ENCODE data around the gene MCCC1. TPM values are rescaled to one million over a fixed set of nuclear protein-coding genes. Genes with fewer than 3 reads are reported as not detected.

The MCCC1 gene
- polyA plus RNA-seq, 1 donor (not counting 4 experiments of a cell fraction or from before 2014, with no cell fraction given), result 11.7 TPM

- DNase-seq (ENCODE audit: low read depth, low spot score), result no peak
- H3K27me3 ChIP-seq (ENCODE audit: control insufficient read depth, extremely low read depth, insufficient read depth, low read length), result no peaks in the 10 kb centered on the region
- no peaks in the 10 kb centered on the region for H3K79me2 ChIP-seq (ENCODE audit: control insufficient read depth, insufficient read depth, low read length)
- no peak overlapping the region for H3K4me2 ChIP-seq (ENCODE audit: control insufficient read depth, extremely low read depth, insufficient read depth, low read depth, low read length)
- H3K36me3 ChIP-seq (ENCODE audit: control insufficient read depth in 2 of 2, extremely low read depth in 1 of 2, insufficient read depth in 2 of 2, low read length in 2 of 2), result peaks cover 10 to 11% of the 10 kb centered on the region in 2 experiments
- no peak for FAIRE-seq
- no peak overlapping the region for H2AFZ ChIP-seq (ENCODE audit: control insufficient read depth, low read length)
- no peak overlapping the region for H3K4me3 ChIP-seq (ENCODE audit: control insufficient read depth in 2 of 3, extremely low read depth in 1 of 3, insufficient read depth in 2 of 3, low read depth in 1 of 3, low read length in 3 of 3)
- no peaks in the 10 kb centered on the region for H3K4me1 ChIP-seq (ENCODE audit: control insufficient read depth, extremely low read depth, insufficient read depth, low read length)
- H3K27ac ChIP-seq (ENCODE audit: control insufficient read depth, insufficient read depth, low read length), result no peak overlapping the region
- no peak for TF ChIP-seq EZH2 (IDR thresholded peaks at IDR 0.05; ENCODE audit: low read length)
- no peak for TF ChIP-seq CTCF (optimal IDR thresholded peaks at IDR 0.05 in 1 of 3, IDR thresholded peaks at IDR 0.05 in 1 of 3, conservative IDR thresholded peaks at IDR 0.05 in 1 of 3; ENCODE audit: extremely low read depth in 1 of 3, insufficient read depth in 2 of 3, low read length in 3 of 3)
- H3K9me1 ChIP-seq (ENCODE audit: control insufficient read depth, extremely low read depth, insufficient read depth, low read length), result no peaks in the 10 kb centered on the region
- H3K9me3 ChIP-seq (ENCODE audit: control insufficient read depth, low read depth, low read length), result no peaks in the 10 kb centered on the region
- H3K9ac ChIP-seq (ENCODE audit: control insufficient read depth, extremely low read depth, insufficient read depth, low read length), result no peak overlapping the region
- dilution Hi-C loops (cut with MboI; ENCODE audit: extremely low pct_ligation_motif_present, low sequenced_read_pairs), result no loop called here
- no peaks in the 10 kb centered on the region for H4K20me1 ChIP-seq (ENCODE audit: control insufficient read depth, extremely low read depth, insufficient read depth, low read length)
Measured at GRCh38 chr3:183038221-183038620, 61.1 kb downstream of the MCCC1 start.

- Histone ChIP-seq H2AFZ (ENCODE audit: control insufficient read depth, low read length) (no peak overlapping the region), H3K36me3 (ENCODE audit: control insufficient read depth in 2 of 2, extremely low read depth in 1 of 2, insufficient read depth in 2 of 2, low read length in 2 of 2) (peaks cover 10% of the 10 kb centered on the region in 2 experiments), H4K20me1 (ENCODE audit: control insufficient read depth, extremely low read depth, insufficient read depth, low read length) (no peaks in the 10 kb centered on the region), H3K4me1 (ENCODE audit: control insufficient read depth, extremely low read depth, insufficient read depth, low read length) (no peaks in the 10 kb centered on the region), H3K27me3 (ENCODE audit: control insufficient read depth, extremely low read depth, insufficient read depth, low read length) (no peaks in the 10 kb centered on the region), H3K4me2 (ENCODE audit: control insufficient read depth, extremely low read depth, insufficient read depth, low read depth, low read length) (no peak overlapping the region), H3K9ac (ENCODE audit: control insufficient read depth, extremely low read depth, insufficient read depth, low read length) (no peak overlapping the region), H3K79me2 (ENCODE audit: control insufficient read depth, insufficient read depth, low read length) (no peaks in the 10 kb centered on the region), H3K4me3 (ENCODE audit: control insufficient read depth in 2 of 3, extremely low read depth in 1 of 3, insufficient read depth in 2 of 3, low read depth in 1 of 3, low read length in 3 of 3) (no peak overlapping the region), H3K27ac (ENCODE audit: control insufficient read depth, insufficient read depth, low read length) (no peak overlapping the region), H3K9me3 (ENCODE audit: control insufficient read depth, low read depth, low read length) (no peaks in the 10 kb centered on the region), H3K9me1 (ENCODE audit: control insufficient read depth, extremely low read depth, insufficient read depth, low read length) (no peaks in the 10 kb centered on the region)
- FAIRE-seq (no peak), DNase-seq (ENCODE audit: low read depth, low spot score) (no peak)
- TF ChIP-seq CTCF (optimal IDR thresholded peaks at IDR 0.05 in 1 of 3, IDR thresholded peaks at IDR 0.05 in 1 of 3, conservative IDR thresholded peaks at IDR 0.05 in 1 of 3; ENCODE audit: extremely low read depth in 1 of 3, insufficient read depth in 2 of 3, low read length in 3 of 3) (no peak), EZH2 (IDR thresholded peaks at IDR 0.05; ENCODE audit: low read length) (no peak)
- dilution Hi-C loops (cut with MboI; ENCODE audit: extremely low pct_ligation_motif_present, low sequenced_read_pairs), result no loop called here
Measured at GRCh38 chr3:183033746-183034145, 65.5 kb downstream of the MCCC1 start.
